GM12874 (cell line): ENCODE data around the gene P2RY11.

Experiments used
- TF ChIP-seq, protein P1 (sequence below): IDR thresholded peaks from 2 replicates; pipeline ENCODE4 v1.5.1; 2011; ENCODE audit warnings: low read depth, mild to moderate bottlenecking, control low read depth, low read length, moderate library complexity; ENCODE audit not compliant: insufficient read depth

P2RY11 gene

DNA sequence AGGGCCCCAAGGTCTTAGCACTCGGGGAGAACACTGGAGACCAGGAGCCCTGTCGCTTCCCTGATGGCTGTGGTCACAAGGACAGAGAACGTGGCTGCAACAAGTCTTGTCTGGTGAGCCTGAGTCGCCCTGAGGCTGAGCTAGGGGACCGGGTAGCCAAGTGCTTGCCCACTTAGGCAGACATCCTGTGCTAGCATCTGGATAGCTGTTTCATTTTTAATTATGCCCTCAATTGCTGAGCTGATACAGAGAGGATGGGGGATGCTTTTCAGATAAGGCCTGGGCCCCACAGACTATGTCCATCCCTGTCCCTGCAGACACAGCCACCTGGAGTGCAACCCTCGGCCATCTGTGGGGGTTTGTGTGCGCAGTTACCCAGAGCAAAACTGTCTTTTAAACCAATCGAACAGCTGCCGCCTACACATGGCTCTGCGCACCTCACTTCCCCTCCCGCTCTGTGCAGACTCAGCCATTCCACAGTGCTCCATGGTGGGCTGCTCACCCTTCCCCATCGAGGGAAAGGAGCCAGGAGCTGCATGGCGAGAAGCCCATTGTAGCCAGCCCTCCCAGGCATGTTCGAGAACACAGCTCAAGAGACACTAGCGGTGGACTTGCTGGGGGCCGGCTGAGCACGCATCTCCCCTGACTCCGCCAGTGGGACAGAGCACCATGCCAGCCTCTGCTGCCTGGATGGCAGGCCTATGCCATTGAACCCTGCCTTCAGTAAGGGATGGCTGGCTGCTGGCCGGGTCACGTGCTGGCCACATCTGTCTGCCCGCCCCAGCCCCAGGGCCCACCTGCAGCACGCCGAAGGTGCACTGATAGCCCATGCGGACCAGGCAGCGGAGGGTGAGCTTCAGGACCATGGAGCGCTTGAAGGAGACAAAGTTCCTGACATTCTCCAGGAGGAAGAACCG is 27.6 kb downstream of the P2RY11 start:
- TF ChIP-seq, protein P1, sequence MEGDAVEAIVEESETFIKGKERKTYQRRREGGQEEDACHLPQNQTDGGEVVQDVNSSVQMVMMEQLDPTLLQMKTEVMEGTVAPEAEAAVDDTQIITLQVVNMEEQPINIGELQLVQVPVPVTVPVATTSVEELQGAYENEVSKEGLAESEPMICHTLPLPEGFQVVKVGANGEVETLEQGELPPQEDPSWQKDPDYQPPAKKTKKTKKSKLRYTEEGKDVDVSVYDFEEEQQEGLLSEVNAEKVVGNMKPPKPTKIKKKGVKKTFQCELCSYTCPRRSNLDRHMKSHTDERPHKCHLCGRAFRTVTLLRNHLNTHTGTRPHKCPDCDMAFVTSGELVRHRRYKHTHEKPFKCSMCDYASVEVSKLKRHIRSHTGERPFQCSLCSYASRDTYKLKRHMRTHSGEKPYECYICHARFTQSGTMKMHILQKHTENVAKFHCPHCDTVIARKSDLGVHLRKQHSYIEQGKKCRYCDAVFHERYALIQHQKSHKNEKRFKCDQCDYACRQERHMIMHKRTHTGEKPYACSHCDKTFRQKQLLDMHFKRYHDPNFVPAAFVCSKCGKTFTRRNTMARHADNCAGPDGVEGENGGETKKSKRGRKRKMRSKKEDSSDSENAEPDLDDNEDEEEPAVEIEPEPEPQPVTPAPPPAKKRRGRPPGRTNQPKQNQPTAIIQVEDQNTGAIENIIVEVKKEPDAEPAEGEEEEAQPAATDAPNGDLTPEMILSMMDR: no peak

DNA sequence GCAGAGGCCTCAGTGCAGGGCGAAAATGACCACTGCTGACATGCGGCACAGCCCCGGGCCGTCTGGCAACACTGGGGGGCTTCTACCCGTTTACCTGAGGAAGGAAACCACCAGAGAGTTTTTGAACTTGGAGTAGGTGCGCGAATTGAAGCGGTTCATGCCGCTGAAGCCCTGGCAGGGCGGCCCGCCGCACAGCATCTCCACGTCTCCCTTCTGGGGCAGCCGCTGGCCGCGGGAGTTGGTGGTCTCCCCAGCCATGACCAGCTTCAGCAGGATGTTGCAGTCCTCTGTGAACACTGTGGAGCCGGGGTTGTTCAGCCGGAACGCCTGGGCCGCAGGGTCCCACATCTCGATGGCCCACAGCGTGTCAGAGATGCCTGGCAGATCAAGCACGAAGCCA is 28.5 kb downstream of the P2RY11 start:
- TF ChIP-seq, protein P1: no peak

DNA sequence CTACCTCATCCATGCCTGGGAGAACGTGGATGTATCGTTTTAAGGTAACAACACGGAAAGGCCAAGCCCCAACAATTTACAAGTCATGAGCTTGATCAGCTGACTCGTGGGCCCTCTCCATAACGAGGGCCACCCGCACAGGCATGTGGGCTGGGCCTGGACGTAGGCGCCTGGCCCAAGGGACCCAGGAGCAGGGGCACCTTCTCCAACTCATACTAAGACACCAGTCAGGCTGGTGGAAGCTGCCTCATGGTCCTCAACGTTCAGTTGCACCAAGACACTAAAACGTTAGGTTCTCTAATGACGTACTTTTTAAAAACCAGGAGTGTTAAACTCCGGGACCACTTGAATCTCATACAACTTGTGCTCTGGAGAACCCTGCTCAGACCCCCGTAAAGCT is 30.0 kb downstream of the P2RY11 start:
- TF ChIP-seq, protein P1: no peak

DNA sequence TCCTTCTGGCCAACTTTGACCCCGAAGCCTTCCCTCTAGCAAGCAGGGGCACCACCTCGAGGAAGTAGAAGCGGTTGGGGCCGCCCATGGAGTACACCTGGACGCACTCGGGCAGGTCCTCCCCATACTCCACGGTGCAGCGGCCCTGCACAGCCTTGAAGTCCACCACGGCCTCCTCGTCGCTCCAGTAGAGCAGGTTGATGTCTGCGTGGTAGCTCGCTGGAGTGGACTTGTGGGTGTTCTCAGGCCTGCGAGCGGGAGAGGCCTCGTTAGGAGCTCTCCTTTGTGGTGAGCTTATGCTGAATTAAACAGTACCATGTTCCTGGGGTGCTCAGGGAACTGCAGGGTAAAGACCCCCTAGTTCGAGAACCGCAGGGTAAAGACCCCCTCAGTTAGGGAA is 30.5 kb downstream of the P2RY11 start:
- TF ChIP-seq, protein P1: no peak

DNA sequence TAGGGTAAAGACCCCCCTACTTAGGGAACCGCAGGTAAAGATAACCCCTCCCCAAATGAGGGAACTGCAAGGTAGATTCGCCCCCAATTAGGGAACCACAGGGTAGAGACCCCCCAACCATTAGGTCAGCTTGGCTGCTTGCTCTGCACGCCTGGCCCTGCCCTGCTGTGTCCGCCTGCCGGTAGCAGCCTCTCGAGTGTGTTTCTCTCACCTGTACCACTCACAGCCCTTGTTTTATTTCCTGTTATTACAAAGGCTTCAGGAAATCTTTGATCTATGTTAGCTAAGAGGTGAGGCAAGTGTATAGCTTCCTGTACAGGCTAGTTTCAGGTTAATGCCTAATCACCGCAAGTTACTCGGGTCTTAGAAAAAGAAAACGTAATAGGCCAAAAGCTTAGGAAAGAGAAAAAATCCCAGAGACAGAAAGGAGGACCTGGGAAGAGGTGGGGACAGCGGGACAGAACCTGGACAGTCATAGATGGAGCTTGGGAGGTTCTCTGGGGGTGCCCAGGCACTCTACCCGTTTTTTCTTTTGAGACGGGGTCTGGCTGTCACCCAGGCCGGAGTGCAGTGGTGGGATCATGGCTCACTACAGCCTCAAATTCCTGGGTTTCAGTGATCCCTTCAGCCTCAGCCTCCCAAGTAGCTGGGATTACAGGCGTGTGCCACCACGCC is 31.3 kb downstream of the P2RY11 start:
- TF ChIP-seq, protein P1: no peak

DNA sequence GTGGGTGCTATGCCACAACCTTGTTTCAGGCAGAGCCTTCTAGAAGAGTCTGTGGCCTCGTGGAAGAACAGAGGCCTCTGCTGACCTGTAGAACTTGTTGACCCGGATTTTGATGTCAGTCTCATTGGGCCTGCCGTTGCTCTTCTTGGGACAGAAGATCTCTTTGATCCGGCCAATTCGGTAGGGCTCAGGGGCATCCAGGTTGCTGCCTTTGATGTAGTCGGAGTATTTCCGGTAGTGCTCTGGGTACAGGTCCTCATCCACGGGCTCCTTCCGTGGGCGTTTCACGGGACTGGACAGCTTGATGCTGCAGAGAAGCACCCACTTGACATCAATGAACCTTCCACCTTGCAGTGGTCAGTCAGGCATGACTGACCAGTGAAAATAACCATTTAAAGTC is 32.2 kb downstream of the P2RY11 start:
- TF ChIP-seq, protein P1: no peak

DNA sequence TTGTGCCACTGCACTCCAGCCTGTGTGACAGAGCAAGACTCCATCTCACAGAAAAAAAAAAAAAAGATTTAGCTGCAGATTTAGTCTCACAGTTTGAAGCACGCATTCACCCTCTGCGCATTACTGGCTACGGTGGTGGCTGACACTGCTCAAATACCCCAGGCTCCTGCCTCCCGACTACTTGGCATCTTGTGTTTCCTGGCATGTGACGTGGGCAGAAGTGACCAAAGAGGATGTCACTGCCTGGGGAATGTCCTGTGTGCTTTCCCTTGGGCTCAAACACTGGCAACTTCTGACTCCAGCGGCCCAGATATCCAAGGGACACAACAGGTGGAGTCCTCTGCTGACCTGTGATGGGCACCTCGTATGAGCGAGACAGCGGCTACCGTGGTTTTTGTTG is 32.9 kb downstream of the P2RY11 start:
- TF ChIP-seq, protein P1: no peak
